BLaER1 treated with 17β-estradiol and CSF1 and Interleukin-3, amounts not matched to agents 10 nM and 100 nM (cell line): Measurements from ENCODE around the gene ZNF527.
"Not testable (repeated sequence)": the region's sequence is repeated elsewhere in the genome, so short reads cannot be mapped to it uniquely, and the experiment has no call there.

Experiments
- H3K27ac ChIP-seq, 11 experiments: shearing (Covaris generic); formaldehyde crosslinking; 2 replicates each; pipeline ENCODE4 v1.8.1; 2022
- H3K27me3 ChIP-seq, 11 experiments: shearing (Covaris generic); formaldehyde crosslinking; 2 replicates each; pipeline ENCODE4 v1.8.1; 2022
- H3K36me3 ChIP-seq, 11 experiments: shearing (Covaris generic); formaldehyde crosslinking; 2 replicates each; pipeline ENCODE4 v1.8.1; 2022
- H3K4me1 ChIP-seq, 10 experiments: shearing (Covaris generic); formaldehyde crosslinking; 2 replicates each; pipeline ENCODE4 v1.8.1; 2022
- H3K4me2 ChIP-seq, 11 experiments: shearing (Covaris generic); formaldehyde crosslinking; 2 replicates each; pipeline ENCODE4 v1.8.1; 2022
- H3K4me3 ChIP-seq, 10 experiments: shearing (Covaris generic); formaldehyde crosslinking; 2 replicates each; pipeline ENCODE4 v1.8.1; 2022
- H3K9ac ChIP-seq, 11 experiments: shearing (Covaris generic); formaldehyde crosslinking; 2 replicates each; pipeline ENCODE4 v1.8.1; 2022
- H3K9me3 ChIP-seq, 11 experiments: shearing (Covaris generic); formaldehyde crosslinking; replicated peaks in 1 of 11; 2 replicates each; pipeline ENCODE4 v1.8.1; 2022
- H4K20me1 ChIP-seq, 11 experiments: shearing (Covaris generic); formaldehyde crosslinking; 2 replicates each; pipeline ENCODE4 v1.8.1; 2022
- Cebpa-rat ChIP-seq, 11 experiments: shearing (Covaris generic); IDR thresholded peaks; 2 replicates each; pipeline ENCODE4 v1.8.1; 2022

ZNF527 gene

DNA sequence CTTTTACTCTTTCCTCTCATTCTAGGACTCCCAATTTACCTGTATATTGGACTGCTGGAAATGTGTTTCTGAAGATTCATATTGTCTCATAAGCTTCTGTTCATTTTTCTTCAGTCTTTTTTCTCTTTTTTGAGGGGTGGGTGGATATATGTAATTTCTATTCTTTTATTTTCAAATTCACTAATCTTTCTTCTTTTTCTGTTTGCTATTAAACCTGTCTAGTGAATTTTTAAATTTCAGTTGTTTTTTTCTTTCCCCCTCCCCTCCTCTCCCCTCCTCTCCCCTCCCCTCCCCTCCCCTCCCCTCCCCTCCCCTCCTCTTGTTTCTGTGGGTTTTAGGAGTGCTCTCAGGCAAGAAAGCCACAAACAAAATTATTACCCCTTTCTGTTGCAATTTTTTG, 16.9 kb upstream of the ZNF527 start:
- Histone ChIP-seq H4K20me1 (no peaks in the 10 kb centered on the region), H3K4me1 (0 out of 20 replicates have a peak, but pooled peaks cover 0 to 3% (median 0%) of the 10 kb centered on the region in 10 experiments), H3K9ac (no peak overlapping the region), H3K36me3 (peaks cover 93 to 98% (median 97%) of the 10 kb centered on the region in 11 experiments), H3K4me3 (no peak overlapping the region), H3K4me2 (no peak overlapping the region), H3K27me3 (no peaks in the 10 kb centered on the region), H3K9me3 (peaks cover 48 to 74% (median 61%) of the 10 kb centered on the region in 11 experiments), H3K27ac (no peak overlapping the region)
- TF ChIP-seq Cebpa-rat (IDR thresholded peaks at IDR 0.05), result no peak

DNA sequence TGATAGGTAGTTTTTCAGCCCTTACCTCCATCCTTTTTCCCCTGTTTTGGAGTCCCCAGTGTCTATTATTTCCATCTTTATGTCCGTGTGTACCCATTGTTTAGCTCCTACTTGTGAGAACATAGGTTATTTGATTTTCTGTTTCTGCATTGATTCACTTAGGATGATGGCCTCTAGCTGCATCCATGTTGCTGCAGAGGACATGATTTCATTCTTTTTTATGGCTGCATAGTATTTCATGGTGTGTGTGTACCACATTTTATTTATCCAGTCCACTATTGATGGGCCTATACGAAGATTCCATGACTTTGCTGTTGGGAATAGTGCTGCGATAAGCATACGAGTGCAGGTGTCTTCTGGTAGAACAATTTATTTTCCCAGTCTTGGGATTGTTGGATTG, 15.0 kb upstream of the ZNF527 start:
- no peak overlapping the region for H3K27ac ChIP-seq
- no peak overlapping the region for H3K4me2 ChIP-seq
- H3K36me3 ChIP-seq, result peaks cover 92 to 98% (median 97%) of the 10 kb centered on the region in 11 experiments
- no peaks in the 10 kb centered on the region for H3K27me3 ChIP-seq
- H3K4me3 ChIP-seq, result peak overlapping the region in 3 of 10 experiments; percentile 13 to 26 (median 14); a peak in 3 of 20 replicates
- peaks cover 67 to 91% (median 80%) of the 10 kb centered on the region in 11 experiments for H3K9me3 ChIP-seq
- H3K9ac ChIP-seq, result no peak overlapping the region
- H4K20me1 ChIP-seq, result no peaks in the 10 kb centered on the region
- 0 out of 20 replicates have a peak, but pooled peaks cover 0 to 3% (median 0%) of the 10 kb centered on the region in 10 experiments for H3K4me1 ChIP-seq
- no peak for TF ChIP-seq Cebpa-rat (IDR thresholded peaks at IDR 0.05)

DNA sequence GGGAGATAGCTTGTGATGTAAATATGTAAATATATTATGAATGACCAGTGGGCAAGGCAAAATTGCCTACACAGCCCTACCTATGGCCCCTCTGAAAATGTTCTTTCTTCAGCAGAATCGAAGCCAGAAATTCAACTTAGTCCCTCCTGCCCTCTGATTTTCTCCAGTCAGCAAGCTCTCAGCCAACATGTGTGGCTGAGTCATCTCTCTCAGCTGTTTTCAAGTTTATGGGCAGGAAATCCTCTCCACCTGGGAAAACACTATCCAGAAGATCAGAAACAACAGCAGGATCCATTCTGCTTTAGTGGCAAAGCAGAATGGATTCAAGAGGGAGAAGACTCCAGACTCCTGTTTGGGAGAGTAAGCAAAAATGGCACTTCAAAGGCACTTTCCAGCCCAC, 8.9 kb upstream of the ZNF527 start:
- Histone ChIP-seq H4K20me1 (no peaks in the 10 kb centered on the region), H3K4me1 (0 out of 20 replicates have a peak, but pooled peaks cover 0 to 8% (median 0%) of the 10 kb centered on the region in 10 experiments), H3K4me2 (no peak overlapping the region), H3K4me3 (peak overlapping the region in 2 of 10 experiments; percentile 18 to 36; a peak in 2 of 20 replicates), H3K9ac (no peak overlapping the region), H3K27me3 (no peaks in the 10 kb centered on the region), H3K27ac (no peak overlapping the region), H3K36me3 (peaks cover 84 to 99% (median 89%) of the 10 kb centered on the region in 11 experiments), H3K9me3 (peaks cover 92 to 100% (median 98%) of the 10 kb centered on the region in 11 experiments)
- no peak for TF ChIP-seq Cebpa-rat (IDR thresholded peaks at IDR 0.05)

DNA sequence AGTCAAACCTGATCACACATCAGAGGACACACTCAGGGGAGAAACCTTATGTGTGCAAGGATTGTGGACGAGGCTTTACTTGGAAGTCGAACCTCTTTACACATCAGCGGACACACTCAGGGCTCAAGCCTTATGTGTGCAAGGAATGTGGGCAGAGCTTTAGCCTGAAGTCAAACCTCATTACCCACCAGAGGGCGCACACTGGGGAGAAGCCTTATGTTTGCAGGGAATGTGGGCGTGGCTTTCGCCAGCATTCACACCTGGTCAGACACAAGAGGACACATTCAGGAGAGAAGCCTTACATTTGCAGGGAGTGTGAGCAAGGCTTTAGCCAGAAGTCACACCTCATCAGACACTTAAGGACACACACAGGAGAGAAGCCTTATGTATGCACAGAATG, 8.2 kb upstream of the ZNF527 start:
- no peak overlapping the region for H3K4me2 ChIP-seq
- peaks cover 84 to 97% (median 93%) of the 10 kb centered on the region in 11 experiments for H3K9me3 ChIP-seq
- 0 out of 20 replicates have a peak, but pooled peaks cover 0 to 8% (median 0%) of the 10 kb centered on the region in 10 experiments for H3K4me1 ChIP-seq
- peak overlapping the region in 4 of 10 experiments; percentile 3 to 41 (median 16); a peak in 6 of 20 replicates for H3K4me3 ChIP-seq
- no peak overlapping the region for H3K9ac ChIP-seq
- TF ChIP-seq Cebpa-rat (IDR thresholded peaks at IDR 0.05), result no peak
- no peaks in the 10 kb centered on the region for H3K27me3 ChIP-seq
- peaks cover 77 to 92% (median 82%) of the 10 kb centered on the region in 11 experiments for H3K36me3 ChIP-seq
- H3K27ac ChIP-seq, result no peak overlapping the region
- H4K20me1 ChIP-seq, result no peaks in the 10 kb centered on the region

DNA sequence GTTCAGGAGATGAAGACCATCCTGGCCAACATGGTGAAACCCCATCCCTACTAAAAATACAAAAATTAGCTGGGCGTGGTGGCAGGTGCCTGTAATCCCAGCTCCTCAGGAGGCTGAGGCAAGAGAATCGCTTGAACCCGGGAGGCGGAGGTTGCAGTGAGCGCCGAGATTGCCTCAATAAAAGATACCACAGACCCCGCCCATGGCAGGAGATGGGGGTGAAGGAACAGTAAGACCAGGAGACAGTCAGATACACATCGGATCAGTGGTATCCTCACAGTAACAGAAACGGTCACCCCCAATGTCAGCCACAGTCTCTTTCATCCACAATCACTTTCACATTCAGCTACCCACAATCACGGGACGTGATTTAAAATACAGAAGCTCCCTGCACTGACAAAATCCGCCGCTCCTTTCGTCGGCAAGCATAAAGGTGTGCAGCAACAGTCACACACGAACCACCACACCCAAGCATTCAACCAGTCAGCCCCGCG, 466 bp upstream of the ZNF527 start:
- H3K27me3 ChIP-seq, H4K20me1 ChIP-seq: not testable (repeated sequence)
- Histone ChIP-seq H3K9me3 (peaks cover 43 to 67% (median 54%) of the 10 kb centered on the region in 11 experiments), H3K4me3 (peak overlapping the region; percentile 66 to 79 (median 70)), H3K27ac (peak overlapping the region; percentile 43 to 85 (median 75); a peak in 21 of 22 replicates), H3K4me2 (peak overlapping the region; percentile 78 to 93 (median 82)), H3K4me1 (peaks cover 6 to 18% (median 14%) of the 10 kb centered on the region in 10 experiments; a peak in 15 of 20 replicates), H3K9ac (peak overlapping the region; percentile 77 to 87 (median 83)), H3K36me3 (peaks cover 21 to 51% (median 33%) of the 10 kb centered on the region in 11 experiments)

DNA sequence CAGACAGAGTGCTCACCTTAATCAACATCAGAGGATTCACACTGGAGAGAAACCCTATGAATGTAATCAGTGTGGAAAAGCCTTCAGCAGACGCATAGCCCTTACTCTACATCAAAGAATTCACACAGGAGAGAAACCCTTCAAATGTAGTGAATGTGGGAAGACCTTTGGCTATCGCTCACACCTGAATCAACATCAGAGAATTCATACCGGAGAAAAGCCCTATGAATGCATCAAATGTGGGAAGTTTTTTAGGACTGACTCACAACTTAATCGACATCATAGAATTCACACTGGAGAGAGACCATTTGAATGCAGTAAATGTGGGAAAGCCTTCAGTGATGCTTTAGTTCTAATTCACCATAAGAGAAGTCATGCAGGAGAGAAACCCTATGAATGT, 18.3 kb downstream of the ZNF527 start:
- no peaks in the 10 kb centered on the region for H4K20me1 ChIP-seq
- H3K9me3 ChIP-seq, result peaks cover 94 to 100% (median 98%) of the 10 kb centered on the region in 11 experiments
- peaks cover 71 to 98% (median 87%) of the 10 kb centered on the region in 11 experiments for H3K36me3 ChIP-seq
- H3K27me3 ChIP-seq, result no peaks in the 10 kb centered on the region
- H3K4me1 ChIP-seq, result no peaks in the 10 kb centered on the region
- no peak for TF ChIP-seq Cebpa-rat (IDR thresholded peaks at IDR 0.05)
- H3K27ac ChIP-seq, result no peak overlapping the region
- peak overlapping the region; percentile 7 to 36 (median 18); a peak in 6 of 20 replicates for H3K4me3 ChIP-seq
- H3K9ac ChIP-seq, result no peak overlapping the region
- no peak overlapping the region for H3K4me2 ChIP-seq

DNA sequence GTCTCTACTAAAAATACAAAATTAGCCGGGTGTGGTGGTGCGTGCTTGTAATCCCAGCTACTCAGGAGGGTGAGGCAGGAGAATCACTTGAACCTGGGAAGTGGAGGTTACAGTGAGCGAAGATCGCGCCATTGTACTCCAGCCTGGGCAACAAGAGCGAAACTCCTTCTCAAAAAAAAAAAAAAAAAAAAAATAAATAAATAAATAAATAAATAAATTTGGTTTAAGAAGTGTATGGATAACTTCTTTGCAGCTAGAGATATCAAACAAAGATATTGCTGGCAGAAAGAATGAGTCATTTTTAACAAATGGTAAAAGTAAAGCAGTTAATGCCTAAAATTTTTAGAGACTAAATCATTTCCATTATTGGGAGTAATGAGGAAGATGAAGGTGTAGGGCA, 20.5 kb downstream of the ZNF527 start:
- peaks cover 49 to 80% (median 67%) of the 10 kb centered on the region in 11 experiments for H3K36me3 ChIP-seq

DNA sequence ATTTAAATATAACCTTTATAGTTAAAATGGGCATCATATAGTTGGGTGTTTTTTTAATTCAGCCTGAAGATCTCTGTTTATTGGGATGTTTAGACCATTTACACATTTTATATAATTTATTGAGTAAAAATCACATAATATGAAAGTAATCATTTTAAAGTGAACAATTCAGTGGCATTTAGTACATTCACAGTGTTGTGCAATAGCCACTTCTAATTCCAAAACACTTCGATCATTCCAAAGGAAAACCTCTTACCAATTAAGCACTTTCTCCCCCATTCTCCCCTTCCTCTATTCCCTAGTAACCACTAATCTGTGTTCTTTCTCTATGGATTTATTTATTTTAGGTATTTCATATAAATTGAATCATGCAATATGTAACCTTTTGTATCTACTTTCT, 30.2 kb downstream of the ZNF527 start:
- no peaks in the 10 kb centered on the region for H4K20me1 ChIP-seq
- no peaks in the 10 kb centered on the region for H3K27me3 ChIP-seq
- no peak overlapping the region for H3K4me3 ChIP-seq
- peaks cover 0 to 14% (median 0%) of the 10 kb centered on the region in 11 experiments; a peak in 5 of 22 replicates for H3K36me3 ChIP-seq
- peaks cover 92 to 99% (median 96%) of the 10 kb centered on the region in 11 experiments for H3K9me3 ChIP-seq
- H3K4me2 ChIP-seq, result no peak overlapping the region
- no peak overlapping the region for H3K27ac ChIP-seq
- no peaks in the 10 kb centered on the region for H3K4me1 ChIP-seq
- TF ChIP-seq Cebpa-rat (IDR thresholded peaks at IDR 0.05), result no peak
- H3K9ac ChIP-seq, result no peak overlapping the region

More for the DNA sequence above, 20.5 kb downstream of the ZNF527 start:
- not testable (repeated sequence) for H3K4me3 ChIP-seq, H3K9ac ChIP-seq, H3K4me2 ChIP-seq, H3K27ac ChIP-seq, H3K27me3 ChIP-seq, H4K20me1 ChIP-seq, H3K4me1 ChIP-seq
- peaks cover 89 to 100% (median 96%) of the 10 kb centered on the region in 11 experiments for H3K9me3 ChIP-seq

DNA sequence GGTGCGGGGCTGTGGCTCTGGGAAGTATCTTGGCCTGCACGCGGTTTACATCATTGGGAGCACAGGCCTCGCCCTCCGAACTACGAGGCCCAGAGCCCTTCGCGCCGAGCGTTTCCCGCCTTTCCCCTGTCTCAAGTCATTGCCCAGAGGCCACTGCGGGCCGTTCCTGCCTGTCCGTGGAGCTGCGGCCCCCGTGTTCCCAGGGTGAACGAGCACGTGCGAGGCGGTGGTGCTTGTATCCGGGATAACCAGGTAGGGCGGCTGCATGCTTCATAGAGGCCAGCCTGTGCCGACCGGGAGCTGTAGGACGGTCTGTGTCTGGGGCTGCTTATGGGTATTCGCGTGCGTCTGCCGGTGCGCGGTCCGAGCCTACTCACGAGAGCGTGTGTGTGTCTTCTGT, 32.5 kb downstream of the ZNF527 start:
- no peaks in the 10 kb centered on the region for H3K4me1 ChIP-seq
- H3K36me3 ChIP-seq, result peaks cover 0 to 15% (median 3%) of the 10 kb centered on the region in 11 experiments; a peak in 7 of 22 replicates
- no peaks in the 10 kb centered on the region for H3K27me3 ChIP-seq
- H4K20me1 ChIP-seq, result no peaks in the 10 kb centered on the region
- TF ChIP-seq Cebpa-rat (IDR thresholded peaks at IDR 0.05), result no peak
- H3K4me2 ChIP-seq, result no peak overlapping the region
- no peak overlapping the region for H3K9ac ChIP-seq
- no peak overlapping the region for H3K27ac ChIP-seq
- 0 out of 20 replicates have a peak overlapping the region, but pooled peaks of 3 of the 10 experiments have one; percentile 7 to 15 (median 12) for H3K4me3 ChIP-seq
- H3K9me3 ChIP-seq, result peaks cover 86 to 98% (median 93%) of the 10 kb centered on the region in 11 experiments

DNA sequence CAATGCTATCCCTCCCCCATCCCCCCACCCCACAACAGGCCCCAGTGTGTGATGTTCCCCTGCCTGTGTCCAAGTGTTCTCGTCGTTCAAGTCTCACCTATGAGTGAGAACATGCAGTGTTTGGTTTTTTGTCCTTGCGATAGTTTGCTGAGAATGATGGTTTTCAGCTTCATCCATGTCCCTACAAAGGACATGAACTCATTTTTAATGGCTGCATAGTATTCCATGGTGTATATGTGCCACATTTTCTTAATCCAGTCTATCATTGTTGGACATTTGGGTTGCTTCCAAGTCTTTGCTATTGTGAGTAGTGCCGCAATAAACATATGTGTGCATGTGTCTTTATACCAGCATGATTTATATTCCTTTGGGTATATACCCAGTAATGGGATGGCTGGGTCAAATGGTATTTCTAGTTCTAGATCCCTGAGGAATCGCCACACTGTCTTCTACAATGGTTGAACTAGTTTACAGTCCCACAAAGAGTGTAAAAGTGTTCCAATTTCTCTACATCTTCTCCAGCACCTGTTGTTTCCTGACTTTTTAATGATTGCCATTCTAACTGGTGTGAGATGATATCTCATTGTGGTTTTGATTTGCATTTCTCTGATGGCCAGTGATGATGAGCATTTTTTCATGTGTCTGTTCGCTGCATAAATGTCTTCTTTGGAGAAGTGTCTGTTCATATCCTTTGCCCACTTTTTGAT, 35.4 kb downstream of the ZNF527 start:
- not testable (repeated sequence) for H3K4me3 ChIP-seq, H3K4me1 ChIP-seq, H3K4me2 ChIP-seq, H3K27me3 ChIP-seq, H3K27ac ChIP-seq, H3K9ac ChIP-seq, H4K20me1 ChIP-seq
- H3K36me3 ChIP-seq, result peaks cover 0 to 25% (median 16%) of the 10 kb centered on the region in 11 experiments; a peak in 15 of 22 replicates
- peaks cover 86 to 98% (median 93%) of the 10 kb centered on the region in 11 experiments for H3K9me3 ChIP-seq
